Right ventricle myocardium inferior (tissue), 1 donor: ENCODE measurements around the gene TBX19. TPM values are rescaled to one million over a fixed set of nuclear protein-coding genes. Genes with fewer than 3 reads are reported as not detected.

Experiments used
- ATAC-seq: fragments of 200-7000 bp; cut with Tn5 transposase; one replicate; pipeline ENCODE4 v1.9.1; 2020; ENCODE audit warnings: mild to moderate bottlenecking, moderate library complexity
- DNase-seq: peaks from one replicate; pipeline ENCODE4 v3.0.0; 2021; ENCODE audit errors: missing footprints
- intact Hi-C: fragments of 100-400 bp; cut with DNase I; formaldehyde crosslinking; loops from one replicate; pipeline ENCODE4 v1.11.0; 2022
- total RNA-seq: library from RNA; stranded (reverse); fragmentation: NEBNext Ultra II Directional; extraction: Animal tissue kit (Norgen Biotek cat#: 25700); gene quantifications from one replicate; pipeline ENCODE4 v1.2.1, GENCODE V29; 2021
- donor health status: DM: no; HTN: yes; CAD: no; lungs with severe emphysema.

Gene TBX19
- total RNA-seq, 1 donor from 2014 or later: 0.43 TPM

DNA sequence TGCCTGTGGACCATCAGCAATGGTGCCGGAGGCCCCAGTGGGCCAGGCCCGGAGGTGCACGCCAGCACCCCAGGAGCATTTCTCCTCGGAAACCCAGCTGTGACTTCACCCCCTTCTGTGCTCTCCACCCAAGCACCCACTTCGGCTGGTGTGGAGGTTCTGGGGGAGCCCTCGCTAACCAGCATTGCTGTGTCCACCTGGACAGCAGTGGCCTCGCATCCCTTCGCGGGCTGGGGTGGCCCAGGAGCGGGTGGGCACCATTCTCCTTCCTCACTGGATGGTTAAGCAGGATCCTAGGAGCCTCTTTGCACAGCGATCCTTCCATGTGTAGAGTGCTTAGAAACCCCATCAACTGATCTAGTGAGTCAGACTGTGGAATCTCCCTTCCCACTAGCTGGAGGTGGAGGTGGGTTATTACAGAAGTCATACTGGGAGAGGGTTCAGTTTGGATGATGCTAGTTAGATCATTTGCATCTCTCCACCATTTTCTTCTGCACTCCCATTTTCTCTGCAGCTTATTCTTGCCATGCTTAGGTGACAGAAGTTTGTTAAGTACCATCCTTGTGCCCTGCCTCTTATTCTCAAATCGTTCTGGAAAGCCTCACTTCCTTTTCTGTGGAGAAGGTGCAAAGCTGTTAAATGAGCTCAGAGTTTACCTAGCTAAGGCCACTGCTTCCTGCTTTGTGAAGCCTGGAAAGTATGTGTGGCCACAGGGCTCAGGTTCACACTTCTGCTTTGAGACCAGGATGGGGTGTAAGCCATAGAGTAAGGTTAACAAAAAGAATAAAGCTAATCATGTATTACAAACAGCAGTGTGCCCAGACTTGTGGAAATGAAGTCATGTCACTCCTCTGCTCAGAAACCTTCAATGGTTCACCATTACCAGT lies 32.3 kb downstream of the TBX19 start:
- ATAC-seq: no peak
- no peak for DNase-seq
- intact Hi-C loops: no loop called here

DNA sequence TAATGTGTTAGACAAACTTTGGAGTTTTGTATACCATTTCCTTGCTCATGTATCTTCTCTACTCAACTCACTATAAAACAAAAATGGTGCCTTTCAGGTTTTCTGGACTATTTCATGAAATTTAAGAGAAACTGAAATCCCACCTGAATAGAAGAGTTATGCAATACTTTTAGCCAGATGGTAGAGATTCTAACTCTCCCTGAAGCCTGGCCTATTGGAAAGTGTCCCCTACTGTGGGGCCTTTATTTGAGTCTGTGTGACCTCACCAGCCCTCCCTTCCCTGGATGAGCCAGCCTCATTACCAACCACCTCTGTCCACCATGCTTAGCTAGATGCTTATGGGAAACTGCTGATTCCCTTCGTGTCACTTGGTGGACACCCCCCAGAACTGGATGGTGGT lies 35.5 kb downstream of the TBX19 start:
- ATAC-seq (peak; percentile 64), DNase-seq (no peak)
- intact Hi-C loops: no loop called here

DNA sequence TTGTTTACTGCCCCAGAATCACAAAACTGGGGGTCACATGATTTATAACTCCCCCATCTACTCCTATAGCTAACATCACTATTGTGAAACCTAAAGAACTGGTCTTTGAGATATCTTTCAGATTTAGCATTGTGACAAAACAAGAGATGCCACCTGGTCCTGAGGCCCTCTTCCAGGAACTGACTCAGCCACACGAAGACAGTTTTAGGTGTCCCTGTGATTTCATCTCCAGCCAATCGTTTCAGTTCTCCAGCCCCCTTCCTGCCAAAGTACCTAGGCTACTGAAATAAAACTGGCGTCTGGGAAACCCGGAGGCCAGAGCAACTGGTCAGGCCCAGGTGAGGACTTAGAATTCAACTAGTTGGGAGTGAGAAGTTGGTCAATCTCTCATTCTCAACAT lies 36.6 kb downstream of the TBX19 start:
- intact Hi-C loops: no loop called here
- no peak for DNase-seq
- no peak for ATAC-seq

DNA sequence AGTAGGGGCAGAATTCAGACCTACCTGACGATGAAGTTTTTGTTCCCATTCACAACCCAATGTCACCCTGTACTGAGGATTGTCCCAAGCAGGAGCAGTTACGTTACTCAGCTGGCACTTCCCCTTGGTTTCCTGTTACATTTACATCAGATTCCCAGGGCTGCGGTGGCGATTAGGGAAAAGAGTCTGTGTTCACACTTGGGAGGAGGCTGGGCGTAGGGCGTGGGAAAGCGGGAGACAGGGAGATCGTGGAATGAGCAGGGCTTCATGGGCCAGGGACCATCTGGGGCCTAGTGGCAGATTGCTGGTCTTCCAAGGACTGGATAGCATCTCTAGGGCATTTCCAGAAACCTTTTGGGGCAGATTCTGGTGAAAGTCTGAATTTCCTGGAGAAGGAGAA lies 39.0 kb downstream of the TBX19 start:
- DNase-seq: no peak
- intact Hi-C loops: loop anchor here (5.0 kb wide), 1 partner anchor 227 kb away; no protein-coding TSS in a partner anchor
- ATAC-seq: no peak

DNA sequence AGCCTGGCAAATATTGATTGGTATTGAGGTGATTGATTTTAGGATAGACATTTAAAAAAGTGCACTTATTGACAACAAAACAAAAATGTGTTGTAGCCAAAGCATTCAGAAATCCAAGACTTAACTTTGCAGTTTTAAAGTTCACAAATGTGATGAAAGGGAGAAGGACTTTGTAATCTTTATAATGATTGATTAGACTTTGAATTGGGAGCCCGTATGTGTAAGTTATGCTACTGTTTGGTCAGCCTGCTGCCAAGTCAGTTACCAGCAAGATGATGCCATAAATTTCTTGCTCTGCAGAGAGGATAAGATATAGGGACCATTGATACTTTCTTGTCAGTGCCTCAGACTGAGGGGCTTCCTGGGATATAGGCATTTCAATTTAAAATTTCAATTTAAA lies 39.5 kb downstream of the TBX19 start:
- ATAC-seq (no peak), DNase-seq (no peak)
- intact Hi-C loops: loop anchor here (5.0 kb wide), 1 partner anchor 228 kb away; no protein-coding TSS in a partner anchor

DNA sequence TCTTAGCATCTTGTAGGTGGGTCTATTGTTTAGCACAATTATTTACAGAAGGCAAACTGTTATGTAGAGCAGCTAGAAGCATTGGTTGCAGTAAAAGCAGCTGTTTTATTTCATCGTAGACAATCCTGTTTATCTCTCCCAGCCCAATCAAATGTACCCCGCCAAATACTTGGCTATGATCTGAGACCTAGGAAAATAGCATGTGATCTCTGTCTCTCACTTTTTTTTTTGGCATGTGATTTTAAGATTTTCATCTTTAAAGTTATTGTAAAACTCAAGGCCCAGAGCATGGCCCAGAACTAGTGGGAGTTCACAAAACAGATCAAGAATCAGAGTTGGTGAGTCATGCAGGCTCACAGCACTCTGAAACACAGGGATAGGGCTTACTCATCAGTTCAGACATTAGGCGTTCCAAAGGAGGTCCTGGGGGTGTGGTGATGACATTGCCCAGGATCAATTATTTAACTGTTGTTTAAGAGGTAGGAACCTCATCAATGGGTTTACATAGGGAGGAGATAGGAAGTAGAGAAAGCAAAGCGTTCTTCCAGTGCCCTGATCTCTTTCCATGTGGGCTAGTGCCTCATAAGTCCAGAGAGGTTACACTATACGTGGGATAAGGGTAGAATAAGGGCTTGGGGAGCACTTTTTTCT lies 40.2 kb downstream of the TBX19 start:
- no peak for DNase-seq
- ATAC-seq: peak; percentile 85
- intact Hi-C loops: loop anchor here (5.0 kb wide), 1 partner anchor 229 kb away; no protein-coding TSS in a partner anchor

DNA sequence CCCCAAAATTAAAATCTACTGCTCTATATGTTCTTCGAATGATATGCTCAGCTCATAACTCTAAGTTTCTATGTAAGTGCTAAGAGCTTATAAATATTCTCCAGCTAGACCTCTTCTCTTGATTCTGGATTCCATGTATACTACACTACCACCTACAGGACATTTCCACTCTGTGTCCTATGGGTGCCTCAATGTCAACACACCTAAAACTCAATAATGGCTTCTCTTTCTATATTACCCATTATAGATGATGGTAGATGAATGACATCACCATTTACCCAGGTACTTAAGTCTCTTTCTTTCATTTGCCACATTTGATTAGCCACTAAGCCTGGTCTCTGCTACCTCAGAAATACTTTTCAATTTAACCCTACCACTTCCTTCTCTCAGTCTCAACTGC lies 41.3 kb downstream of the TBX19 start:
- ATAC-seq: no peak
- intact Hi-C loops: loop anchor here (5.0 kb wide), 1 partner anchor 230 kb away; no protein-coding TSS in a partner anchor
- no peak for DNase-seq

DNA sequence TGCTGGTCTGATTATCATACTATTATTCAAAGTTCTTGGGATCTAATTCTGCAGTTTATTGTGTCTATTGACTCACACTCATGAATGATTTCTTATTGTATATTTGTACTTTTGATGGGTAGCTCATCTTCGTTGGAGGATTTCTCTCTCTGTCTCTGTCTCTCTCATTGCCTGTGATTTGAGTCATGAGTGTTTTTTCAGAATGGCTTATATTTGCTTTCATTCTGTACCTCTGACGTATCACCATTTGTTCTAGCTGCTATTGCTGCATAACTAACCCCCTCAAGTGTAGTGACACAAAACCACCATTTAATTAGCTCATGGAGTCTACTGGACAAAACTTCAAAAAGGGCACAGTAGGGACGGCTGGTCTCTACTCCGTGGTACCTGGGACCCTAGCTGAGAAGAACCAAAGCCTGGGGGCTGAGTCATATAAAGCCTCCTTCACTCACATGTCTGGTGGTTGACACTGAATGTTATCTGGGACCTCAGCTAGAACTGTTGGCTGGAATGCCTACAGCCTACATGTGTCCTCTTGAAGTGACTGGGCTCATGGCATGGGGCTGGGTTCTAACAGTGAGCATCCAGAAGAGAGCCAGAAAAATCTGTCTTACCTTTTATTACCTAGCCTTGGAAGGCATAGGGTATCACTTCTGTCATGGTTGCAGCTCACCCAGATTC lies 44.2 kb downstream of the TBX19 start:
- intact Hi-C loops: loop anchor here (5.0 kb wide), 1 partner anchor 233 kb away; no protein-coding TSS in a partner anchor
- no peak for DNase-seq
- no peak for ATAC-seq

DNA sequence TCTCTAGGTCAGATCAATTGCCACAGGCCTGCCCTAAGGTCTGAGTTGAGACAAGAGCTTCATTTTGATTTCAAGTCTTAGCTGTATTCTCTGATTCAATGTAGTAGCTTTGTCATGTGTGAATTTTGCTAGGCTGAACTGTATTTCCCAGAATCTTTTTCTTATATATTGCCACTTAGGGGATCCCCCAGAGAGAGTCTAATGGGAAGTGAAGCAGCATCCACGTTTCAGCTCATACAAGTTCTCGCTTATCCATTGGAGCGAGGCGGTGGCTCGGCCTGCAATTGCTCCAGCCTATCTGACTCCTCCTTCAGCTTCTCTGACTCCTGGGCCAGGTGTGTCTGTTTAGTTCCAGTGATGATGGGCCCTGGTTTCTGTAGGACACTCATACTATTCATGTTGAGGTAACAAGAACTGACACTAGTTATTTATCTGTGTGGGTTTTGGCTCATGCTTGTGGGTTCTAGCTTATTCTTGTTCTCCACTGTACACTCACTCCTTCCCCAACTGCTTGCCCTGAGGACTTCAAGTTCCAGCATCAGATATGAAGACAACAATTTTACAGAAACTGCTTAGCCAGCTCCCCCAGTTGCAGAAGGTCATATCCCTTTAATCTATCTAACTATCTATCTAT lies 48.2 kb downstream of the TBX19 start:
- DNase-seq (no peak), ATAC-seq (no peak)
- intact Hi-C loops: no loop called here

DNA sequence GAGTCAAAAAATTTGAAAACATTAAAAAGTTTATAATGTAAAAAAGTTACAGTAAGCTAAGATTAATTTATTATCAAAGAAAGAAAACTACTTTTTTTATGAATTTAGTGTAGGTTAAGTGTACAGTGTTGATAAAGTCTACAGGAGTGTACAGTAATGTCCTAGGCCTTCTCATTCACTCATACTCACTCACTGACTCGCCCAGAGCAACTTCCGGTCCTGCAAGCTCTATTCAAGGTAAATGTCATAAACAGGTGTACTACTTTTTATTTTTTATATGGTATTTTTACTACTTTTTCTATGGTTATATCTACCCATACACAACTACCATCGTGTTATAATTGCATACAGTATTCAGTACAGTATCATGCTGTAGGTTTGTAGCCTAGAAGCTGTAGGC lies 49.6 kb downstream of the TBX19 start:
- no peak for ATAC-seq
- intact Hi-C loops: no loop called here

DNA sequence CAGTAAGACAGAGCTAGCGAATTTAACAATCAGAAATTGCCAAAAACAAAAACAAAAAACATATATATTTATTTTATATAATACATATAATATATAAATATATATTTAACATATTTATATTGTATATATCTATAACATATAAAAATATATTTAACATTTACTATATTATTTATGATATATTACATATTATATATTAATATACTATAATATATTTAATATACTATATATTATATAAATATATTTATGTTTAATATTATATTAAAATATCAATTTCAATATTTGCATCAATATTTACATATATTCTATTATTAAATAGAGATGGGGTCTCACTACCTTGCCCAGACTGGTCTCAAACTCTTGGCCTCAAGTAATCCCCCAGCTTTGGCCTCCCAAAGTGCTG lies 50.9 kb downstream of the TBX19 start:
- DNase-seq: no peak
- intact Hi-C loops: no loop called here

More for the DNA sequence above, 49.6 kb downstream of the TBX19 start:
- DNase-seq: no peak

DNA sequence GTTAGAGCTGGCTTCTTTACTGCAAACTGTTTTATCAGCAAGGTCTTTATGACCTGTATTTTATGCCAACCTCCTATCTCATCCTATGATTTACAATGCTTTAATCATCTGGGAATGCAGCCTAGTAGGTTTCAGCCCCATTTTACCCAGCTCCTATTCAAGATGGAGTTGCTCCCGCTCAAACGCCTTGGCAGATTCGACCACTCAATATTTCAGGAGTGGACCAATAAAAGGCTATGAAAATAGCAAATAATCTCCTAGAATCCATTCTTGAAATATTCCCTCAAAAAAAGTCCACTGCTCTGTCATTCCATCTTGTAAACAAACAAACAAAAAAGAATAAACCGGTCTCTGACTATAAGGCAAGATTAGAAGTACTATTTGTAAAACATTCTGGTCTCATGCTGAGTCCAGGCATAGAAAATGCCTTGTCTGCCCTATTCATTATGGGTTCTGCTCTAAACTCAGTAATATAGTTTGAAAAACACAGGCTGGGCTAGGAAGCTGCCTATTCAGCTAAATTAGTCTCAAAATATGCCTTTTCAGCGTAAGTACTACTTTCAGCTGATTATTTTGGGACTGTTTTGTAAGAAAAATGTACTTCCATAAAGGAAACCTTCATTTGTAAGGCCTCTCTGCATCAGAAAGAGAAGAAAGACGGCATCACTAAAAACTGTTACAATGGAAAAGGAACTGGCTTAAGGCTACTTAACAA lies 53.0 kb downstream of the TBX19 start:
- ATAC-seq: no peak
- no peak for DNase-seq
- intact Hi-C loops: no loop called here

More for the DNA sequence above, 50.9 kb downstream of the TBX19 start:
- ATAC-seq: no peak

DNA sequence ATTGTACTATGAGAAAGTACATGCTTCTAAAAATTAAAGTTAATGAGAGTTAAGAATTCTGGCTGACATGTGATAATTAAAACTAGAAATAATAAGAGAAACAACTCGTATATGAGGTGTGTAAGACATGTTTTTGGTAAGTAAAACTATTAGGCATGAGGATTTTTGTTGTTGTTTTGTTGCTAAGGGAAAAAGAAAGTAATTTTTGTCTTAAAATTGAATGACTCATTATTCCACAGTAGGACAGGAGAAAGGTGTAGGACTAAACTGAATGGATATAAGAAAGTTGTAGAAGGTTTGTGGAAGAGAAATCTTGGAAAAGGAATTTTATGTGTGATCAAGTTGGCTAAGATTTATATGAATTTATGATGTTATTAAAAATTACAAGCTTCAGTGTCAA lies 54.8 kb downstream of the TBX19 start:
- intact Hi-C loops: no loop called here
- DNase-seq (no peak), ATAC-seq (no peak)

DNA sequence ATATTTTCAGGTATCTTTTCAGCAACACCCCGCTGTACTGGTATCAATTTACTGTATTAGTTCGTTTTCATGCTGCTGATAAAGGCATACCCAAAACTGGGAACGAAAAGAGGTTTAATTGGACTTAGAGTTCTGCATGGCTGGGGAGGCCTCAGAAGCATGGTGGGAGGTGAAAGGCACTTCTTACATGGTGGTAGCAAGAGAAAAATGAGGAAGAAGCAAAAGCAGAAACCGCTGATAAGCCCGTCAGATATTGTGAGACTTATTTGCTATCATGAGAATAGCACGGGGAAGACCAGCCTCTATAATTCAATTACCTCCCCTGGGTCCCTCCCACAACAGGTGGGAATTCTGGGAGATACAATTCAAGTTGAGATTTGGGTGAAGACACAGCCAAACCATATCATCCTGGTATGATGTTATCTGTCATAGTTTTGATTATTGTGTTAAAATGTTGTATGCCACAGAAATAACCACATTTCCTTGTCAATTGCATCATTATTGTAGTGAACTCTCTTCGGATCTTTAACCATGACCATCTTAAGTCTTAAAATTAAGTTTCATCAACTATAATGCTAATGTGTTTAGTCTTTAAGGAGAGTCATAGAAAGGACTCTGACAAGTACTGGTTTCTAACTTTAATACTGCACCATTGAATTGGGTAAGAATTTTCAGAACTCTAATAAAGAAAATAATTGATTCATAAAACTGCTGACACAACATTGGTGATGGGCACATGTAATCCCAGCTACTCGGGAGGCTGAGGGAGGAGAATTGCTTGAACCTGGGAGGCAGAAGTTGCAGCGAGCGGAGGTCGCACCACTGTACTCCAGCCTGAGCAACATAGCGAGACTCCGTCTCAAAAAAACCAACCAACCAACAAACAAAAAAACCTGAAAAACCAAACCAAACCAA lies 58.2 kb downstream of the TBX19 start:
- intact Hi-C loops: no loop called here
- DNase-seq: no peak
- ATAC-seq: no peak

DNA sequence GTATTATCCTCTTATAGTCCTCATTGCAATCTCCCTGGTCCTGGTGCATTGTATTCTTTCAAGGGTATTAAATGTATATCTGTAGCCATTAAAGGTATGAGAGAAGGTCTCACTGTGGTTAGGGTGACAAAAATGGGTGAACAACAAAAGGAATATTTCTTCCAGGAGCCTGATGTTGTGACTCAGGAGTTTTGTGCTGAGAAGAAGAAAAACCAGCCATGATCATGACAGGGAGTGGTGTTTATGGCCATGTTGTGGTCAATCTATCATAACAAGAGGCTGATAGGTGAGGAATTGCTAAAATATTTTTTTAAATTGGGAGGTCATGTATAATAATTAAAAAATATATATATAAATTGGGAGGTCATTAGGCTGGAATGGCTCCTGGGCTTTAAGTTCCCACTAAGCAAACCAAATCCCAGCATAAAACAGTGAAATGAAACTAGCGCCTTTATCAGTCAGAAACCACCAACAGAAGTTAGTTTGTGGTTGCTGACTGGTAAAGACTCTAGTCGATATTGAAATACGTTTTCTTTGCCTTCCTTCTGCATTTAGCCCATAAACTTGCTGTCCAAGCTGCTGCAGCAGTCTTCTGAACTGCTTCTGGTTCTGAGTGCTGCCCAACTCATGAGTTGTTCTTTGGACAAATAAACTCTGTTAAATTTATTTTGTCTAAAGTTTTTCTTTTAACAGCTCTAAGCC lies 60.3 kb downstream of the TBX19 start:
- ATAC-seq (no peak), DNase-seq (no peak)
- intact Hi-C loops: loop anchor here (5.0 kb wide), 1 partner anchor 1006 kb away; no protein-coding TSS in a partner anchor

DNA sequence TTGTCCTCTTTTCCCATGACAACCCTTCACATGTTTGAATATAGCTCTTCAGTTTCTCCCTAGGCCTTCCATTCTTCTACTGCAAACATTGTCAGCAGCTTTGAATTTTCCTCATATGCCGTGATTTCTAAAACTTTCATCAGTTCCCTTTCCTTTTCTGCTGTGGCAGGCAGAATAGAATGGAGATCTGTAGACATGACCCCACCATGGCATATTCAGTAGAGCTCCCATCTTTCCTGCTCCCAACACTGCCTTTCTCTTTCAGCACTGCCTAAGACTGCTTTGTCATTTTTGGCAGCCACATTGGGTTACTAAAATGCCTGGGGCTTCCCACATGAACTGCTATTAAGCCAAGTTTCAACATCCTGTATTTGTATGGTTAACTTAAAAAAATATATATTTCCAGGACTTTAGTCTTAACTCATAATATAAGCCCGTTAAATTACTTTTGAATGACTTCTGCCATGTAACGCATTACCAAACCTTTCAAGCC lies 60.9 kb downstream of the TBX19 start:
- ATAC-seq (no peak), DNase-seq (no peak)
- intact Hi-C loops: loop anchor here (5.0 kb wide), 1 partner anchor 1006 kb away; no protein-coding TSS in a partner anchor
